K562 (cell line): ENCODE results near the gene ITSN1. TPM values are rescaled to one million over a fixed set of nuclear protein-coding genes. Genes with fewer than 3 reads are reported as not detected.

Experiments
- ARID4B ChIP-seq: sonication (generic); formaldehyde crosslinking; IDR thresholded peaks from 2 replicates; pipeline ENCODE4 v1.8.0; 2022; ENCODE audit warnings: mild to moderate bottlenecking, missing genetic modification reagents
- BMI1 ChIP-seq: fragments of 150-350 bp; IDR thresholded peaks from 2 replicates; pipeline ENCODE4 v1.6.1; 2014; ENCODE audit warnings: low read length
- EGR1 ChIP-seq: fragments of 450-650 bp; conservative IDR thresholded peaks from 2 replicates; pipeline ENCODE4 v1.6.1; 2017; ENCODE audit warnings: mild to moderate bottlenecking
- ELF2 ChIP-seq: fragments of 250-450 bp; sonication (Bioruptor Pico); IDR thresholded peaks from 2 replicates; pipeline ENCODE4 v1.5.0; 2021; ENCODE audit warnings: mild to moderate bottlenecking
- EP300 ChIP-seq: IDR thresholded peaks from 2 replicates; pipeline ENCODE4 v1.6.1; 2012; ENCODE audit warnings: low read length, improper control_type of control experiment
- ERF ChIP-seq: fragments of 450-650 bp; formaldehyde crosslinking; IDR thresholded peaks from 2 replicates; pipeline ENCODE4 v1.4.0; 2020; ENCODE audit warnings: mild to moderate bottlenecking, mixed read lengths
- IRF2 ChIP-seq: sonication (generic); formaldehyde crosslinking; IDR thresholded peaks from 2 replicates; pipeline ENCODE4 v1.8.1; 2022; ENCODE audit warnings: mild to moderate bottlenecking, missing genetic modification reagents
- MIER1 ChIP-seq: fragments of 450-650 bp; IDR thresholded peaks from 2 replicates; pipeline ENCODE4 v1.6.1; 2016; ENCODE audit warnings: antibody characterized with exemption, mild to moderate bottlenecking, low read depth
- MTA3 ChIP-seq: fragments of 450-650 bp; formaldehyde crosslinking; IDR thresholded peaks from 2 replicates; pipeline ENCODE4 v1.6.1; 2017; ENCODE audit warnings: mild to moderate bottlenecking, borderline replicate concordance
- NCOR1 ChIP-seq: fragments of 450-650 bp; IDR thresholded peaks from 2 replicates; pipeline ENCODE4 v1.6.1; 2016; ENCODE audit warnings: mild to moderate bottlenecking, moderate library complexity
- POLR2H ChIP-seq: IDR thresholded peaks from 2 replicates; pipeline ENCODE4 v1.6.1; 2016; ENCODE audit warnings: missing genetic modification characterization, low read depth, mild to moderate bottlenecking, control low read depth, missing compliant biosample characterization, moderate library complexity
- SIX5 ChIP-seq, 2 experiments: IDR thresholded peaks; 2 replicates each; pipeline ENCODE4 v1.6.1; 2011; ENCODE audit warnings: low read length in 2 of 2, borderline replicate concordance in 1 of 2, low read depth in 1 of 2, mild to moderate bottlenecking in 1 of 2, moderate library complexity in 1 of 2; ENCODE audit not compliant: insufficient read depth in 1 of 2
- SREBF1 ChIP-seq: fragments of 150-350 bp; IDR thresholded peaks from 2 replicates; pipeline ENCODE4 v1.6.1; 2014; ENCODE audit warnings: antibody characterized with exemption, low read depth, low read length, borderline replicate concordance
- polyA plus RNA-seq, 8 experiments: library from polyadenylated mRNA; depleted of rRNA in 4 of 8; stranded (reverse) in 5 of 8; unstranded in 3 of 8; fragments of >200 nt; fragmentation: Nextera tagmentation in 2 of 8; fragmentation: Illumina TruSeq in 1 of 8; extraction: Ambion mirVana in 2 of 8; extraction: Trizol in 1 of 8; gene quantifications; 2 replicates each; pipeline versions ENCODE4 v1.2.1 to v1.2.3, GENCODE V29; 2011 to 2014; ENCODE audit warnings: inconsistent platforms in 1 of 8, missing spikeins in 1 of 8
- total RNA-seq, 7 experiments: library from RNA; depleted of rRNA in 6 of 7; stranded (reverse); fragments of >200 nt in 6 of 7; fragmentation: Illumina TruSeq in 2 of 7; extraction: Trizol in 2 of 7; gene quantifications; 2 replicates each; pipeline versions ENCODE4 v1.2.1 to v1.2.3, GENCODE V29; 2011 to 2021; ENCODE audit warnings: low replicate concordance in 1 of 7
- TF ChIP-seq, protein P1 (sequence below): sonication (generic); formaldehyde crosslinking; IDR thresholded peaks from 2 replicates; pipeline ENCODE4 v1.8.0; 2023; ENCODE audit warnings: mild to moderate bottlenecking, missing genetic modification reagents
- TF ChIP-seq, protein P2 (sequence below): fragments of 250-450 bp; sonication (Bioruptor Pico); IDR thresholded peaks from 2 replicates; pipeline ENCODE4 v1.4.0; 2020
- TF ChIP-seq, protein P3 (sequence below): fragments of 200-800 bp; sonication (Bioruptor generic); IDR thresholded peaks from 2 replicates; pipeline ENCODE4 v1.6.1; 2017; ENCODE audit warnings: missing genetic modification characterization, missing compliant biosample characterization

The ITSN1 gene
- total and polyA plus RNA-seq, 9 of the 15 experiments (the other 6 are each of a cell fraction or from before 2014, with no cell fraction given): 1.1 to 12.6 (median 4.8) TPM

GRCh38 chr21:33915368-33916199, 273.3 kb downstream of the ITSN1 start, which contains the start of gene ATP5PO (continued):
- TF ChIP-seq, protein P1, sequence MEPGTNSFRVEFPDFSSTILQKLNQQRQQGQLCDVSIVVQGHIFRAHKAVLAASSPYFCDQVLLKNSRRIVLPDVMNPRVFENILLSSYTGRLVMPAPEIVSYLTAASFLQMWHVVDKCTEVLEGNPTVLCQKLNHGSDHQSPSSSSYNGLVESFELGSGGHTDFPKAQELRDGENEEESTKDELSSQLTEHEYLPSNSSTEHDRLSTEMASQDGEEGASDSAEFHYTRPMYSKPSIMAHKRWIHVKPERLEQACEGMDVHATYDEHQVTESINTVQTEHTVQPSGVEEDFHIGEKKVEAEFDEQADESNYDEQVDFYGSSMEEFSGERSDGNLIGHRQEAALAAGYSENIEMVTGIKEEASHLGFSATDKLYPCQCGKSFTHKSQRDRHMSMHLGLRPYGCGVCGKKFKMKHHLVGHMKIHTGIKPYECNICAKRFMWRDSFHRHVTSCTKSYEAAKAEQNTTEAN: 0 out of 2 replicates have a peak, but pooled peaks have one; percentile 55
- TF ChIP-seq SIX5 (IDR thresholded peaks at IDR 0.05; ENCODE audit: borderline replicate concordance in 1 of 2, insufficient read depth in 1 of 2, low read depth in 1 of 2, low read length in 2 of 2) (peak; percentile 94 to 95), MIER1 (0 out of 2 replicates have a peak, but pooled peaks have one; percentile 40), EGR1 (peak; percentile 98), ARID4B (CRISPR knock-in tag) (peak; percentile 54; the same call in 1 of the 2 replicates), ELF2 (0 out of 2 replicates have a peak, but pooled peaks have one; percentile 9), SREBF1 (peak; percentile 74; the same call in 1 of the 2 replicates), IRF2 (CRISPR knock-in tag) (no peak), POLR2H (tag) (peak; percentile 86), MTA3 (peak; percentile 84; the same call in 1 of the 2 replicates), BMI1 (no peak), NCOR1 (no peak), EP300 (no peak), ERF (CRISPR knock-in tag) (0 out of 2 replicates have a peak, but pooled peaks have one; percentile 34)
- TF ChIP-seq, protein P2, sequence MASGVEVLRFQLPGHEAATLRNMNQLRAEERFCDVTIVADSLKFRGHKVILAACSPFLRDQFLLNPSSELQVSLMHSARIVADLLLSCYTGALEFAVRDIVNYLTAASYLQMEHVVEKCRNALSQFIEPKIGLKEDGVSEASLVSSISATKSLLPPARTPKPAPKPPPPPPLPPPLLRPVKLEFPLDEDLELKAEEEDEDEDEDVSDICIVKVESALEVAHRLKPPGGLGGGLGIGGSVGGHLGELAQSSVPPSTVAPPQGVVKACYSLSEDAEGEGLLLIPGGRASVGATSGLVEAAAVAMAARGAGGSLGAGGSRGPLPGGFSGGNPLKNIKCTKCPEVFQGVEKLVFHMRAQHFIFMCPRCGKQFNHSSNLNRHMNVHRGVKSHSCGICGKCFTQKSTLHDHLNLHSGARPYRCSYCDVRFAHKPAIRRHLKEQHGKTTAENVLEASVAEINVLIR (CRISPR knock-in tag): peak; percentile 37; the same call in 1 of the 2 replicates
- TF ChIP-seq, protein P3, sequence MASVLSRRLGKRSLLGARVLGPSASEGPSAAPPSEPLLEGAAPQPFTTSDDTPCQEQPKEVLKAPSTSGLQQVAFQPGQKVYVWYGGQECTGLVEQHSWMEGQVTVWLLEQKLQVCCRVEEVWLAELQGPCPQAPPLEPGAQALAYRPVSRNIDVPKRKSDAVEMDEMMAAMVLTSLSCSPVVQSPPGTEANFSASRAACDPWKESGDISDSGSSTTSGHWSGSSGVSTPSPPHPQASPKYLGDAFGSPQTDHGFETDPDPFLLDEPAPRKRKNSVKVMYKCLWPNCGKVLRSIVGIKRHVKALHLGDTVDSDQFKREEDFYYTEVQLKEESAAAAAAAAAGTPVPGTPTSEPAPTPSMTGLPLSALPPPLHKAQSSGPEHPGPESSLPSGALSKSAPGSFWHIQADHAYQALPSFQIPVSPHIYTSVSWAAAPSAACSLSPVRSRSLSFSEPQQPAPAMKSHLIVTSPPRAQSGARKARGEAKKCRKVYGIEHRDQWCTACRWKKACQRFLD (CRISPR knock-in tag): no peak
